ENCODE results near the gene SAFB. TPM values are rescaled to one million over a fixed set of nuclear protein-coding genes. Genes with fewer than 3 reads are reported as not detected.

SAFB gene
- total and polyA plus RNA-seq, 11 donors, result 22.3 to 59.6 (median 48.0) TPM

GRCh38 chr19:5609881-5610448 is 12.9 kb upstream of the SAFB start:
- intact Hi-C loops (cut with DNase I), result no loop called here
- WGBS, 4 donors, result 92 to 95% (median 94%) methylated on average over 11 to 16 of the region's 16 CpGs

GRCh38 chr19:5612891-5613865 is 9.7 kb upstream of the SAFB start:
- WGBS, 4 donors, result 83 to 88% (median 87%) methylated on average over 15 of the region's 15 CpGs
- ATAC-seq, result peak; percentile 25 to 76 (median 66)
- Histone ChIP-seq H3K27me3 (no peaks in the 10 kb centered on the region), H3K27ac (peak overlapping the region in 2 of 12 donors; percentile 1 to 43), H3K4me1 (peaks cover 0 to 21% (median 3%) of the 10 kb centered on the region in 12 donors), H3K9me3 (no peaks in the 10 kb centered on the region), H3K4me3 (no peak overlapping the region), H3K36me3 (peaks cover 7 to 93% (median 92%) of the 10 kb centered on the region in 9 donors)
- intact Hi-C loops (cut with DNase I), result no loop called here
- DNase-seq, result no peak
- TF ChIP-seq CTCF (IDR thresholded peaks at IDR 0.05) (no peak), POLR2A (IDR thresholded peaks at IDR 0.05) (no peak)

More at GRCh38 chr19:5609881-5610448, 12.9 kb upstream of the SAFB start:
- Histone ChIP-seq H3K27ac (no peak overlapping the region), H3K27me3 (no peaks in the 10 kb centered on the region), H3K4me1 (peaks cover 0 to 11% (median 0%) of the 10 kb centered on the region in 12 donors), H3K36me3 (peaks cover 7 to 93% (median 92%) of the 10 kb centered on the region in 9 donors), H3K9me3 (no peaks in the 10 kb centered on the region), H3K4me3 (no peak overlapping the region)
- ATAC-seq, result no peak
- no peak for DNase-seq
- TF ChIP-seq CTCF (IDR thresholded peaks at IDR 0.05) (no peak), POLR2A (IDR thresholded peaks at IDR 0.05) (no peak)

GRCh38 chr19:5615756-5616327 is 7.0 kb upstream of the SAFB start:
- DNase-seq (no peak), ATAC-seq (no peak)
- intact Hi-C loops (cut with DNase I), result no loop called here
- Histone ChIP-seq H3K9me3 (no peaks in the 10 kb centered on the region), H3K27me3 (no peaks in the 10 kb centered on the region), H3K4me1 (peaks cover under 1 to 47% (median 27%) of the 10 kb centered on the region in 12 donors), H3K27ac (no peak overlapping the region), H3K4me3 (no peak overlapping the region), H3K36me3 (peaks cover 4 to 93% (median 88%) of the 10 kb centered on the region in 9 donors)
- 94 to 96% (median 95%) methylated on average over 15 to 17 of the region's 17 CpGs for WGBS, 4 donors
- no peak for TF ChIP-seq POLR2A (IDR thresholded peaks at IDR 0.05)
- no peak for TF ChIP-seq CTCF (IDR thresholded peaks at IDR 0.05)

GRCh38 chr19:5617080-5617479 is 5.8 kb upstream of the SAFB start:
- intact Hi-C loops (cut with DNase I), result no loop called here
- H3K27ac ChIP-seq, result no peak overlapping the region
- H3K4me3 ChIP-seq, result no peak overlapping the region
- DNase-seq (no peak), ATAC-seq (no peak)
- peaks cover 8 to 57% (median 34%) of the 10 kb centered on the region in 12 donors for H3K4me1 ChIP-seq
- H3K36me3 ChIP-seq, result peaks cover 4 to 94% (median 85%) of the 10 kb centered on the region in 9 donors
- 83 to 86% (median 85%) methylated on average over 1 of the region's 1 CpG for WGBS, 4 donors
- no peaks in the 10 kb centered on the region for H3K9me3 ChIP-seq
- no peak for TF ChIP-seq CTCF (IDR thresholded peaks at IDR 0.05)
- TF ChIP-seq POLR2A (IDR thresholded peaks at IDR 0.05), result no peak
- no peaks in the 10 kb centered on the region for H3K27me3 ChIP-seq
